Right lobe of liver (tissue), 6 donors: ENCODE measurements around the gene RAP1GAP. TPM values are rescaled to one million over a fixed set of nuclear protein-coding genes. Genes with fewer than 3 reads are reported as not detected.

Experiments
- ATAC-seq, 4 donors: fragments of 200-7000 bp; cut with Tn5 transposase; one replicate each; pipeline ENCODE4 v1.9.1; 2020; ENCODE audit warnings: mild to moderate bottlenecking in 4 of 4, moderate library complexity in 4 of 4
- DNase-seq, 3 donors: peaks; one replicate each; pipeline ENCODE4 v3.0.0-alpha.2; 2020
- H3K27ac ChIP-seq, 3 donors: fragments of 200-600 bp; one replicate each; pipeline ENCODE4 v1.8.0; 2022
- H3K27me3 ChIP-seq, 2 donors: fragments of 200-600 bp; one replicate each; pipeline ENCODE4 v1.8.0; 2022
- H3K36me3 ChIP-seq, 4 donors: fragments of 200-600 bp; sonication (generic) in 1 of 4; one replicate each; pipeline versions ENCODE4 v1.5.1 to v1.8.0; 2017 to 2022; ENCODE audit warnings: control low read depth in 1 of 4
- H3K4me1 ChIP-seq, 4 donors: fragments of 200-600 bp; sonication (generic) in 1 of 4; one replicate each; pipeline versions ENCODE4 v1.5.1 to v1.8.0; 2017 to 2022; ENCODE audit warnings: control low read depth in 1 of 4
- H3K4me3 ChIP-seq, 3 donors: fragments of 200-600 bp; one replicate each; pipeline ENCODE4 v1.8.0; 2022
- H3K9me3 ChIP-seq, 4 donors: fragments of 200-600 bp; sonication (generic) in 1 of 4; one replicate each; pipeline versions ENCODE4 v1.5.1 to v1.8.0; 2017 to 2022; ENCODE audit warnings: control low read depth in 1 of 4
- POLR2A ChIP-seq: fragments of 450-650 bp; IDR thresholded peaks from one replicate; pipeline ENCODE4 v1.6.1; 2017; ENCODE audit warnings: antibody characterized with exemption, mild to moderate bottlenecking
- WGBS: methylation state at CpG from one replicate; pipeline ENCODE4 v1.1.6; 2018; ENCODE audit warnings: low coverage, low lambda C conversion rate; ENCODE audit not compliant: insufficient coverage; ENCODE audit errors: missing lambda C conversion rate; 5-methylcytosine and 5-hydroxymethylcytosine counted together
- intact Hi-C, 2 donors: fragments of 100-400 bp; cut with DNase I; formaldehyde crosslinking; loops; one replicate each; pipeline versions ENCODE4 v1.11.2 to v1.14.1; 2022
- total RNA-seq, 6 experiments: library from RNA; depleted of rRNA in 2 of 6; stranded (reverse); fragments of >200 nt in 2 of 6; fragmentation: NEBNext Ultra II Directional in 3 of 6; extraction: Animal tissue kit (Norgen Biotek cat#: 25700) in 3 of 6; gene quantifications; one replicate each; pipeline versions ENCODE4 v1.1.0 to v1.2.4, GENCODE V29; 2016 to 2023
- TF ChIP-seq, protein P1 (sequence below), 4 donors: fragments of 200-600 bp in 3 of 4; fragments of 450-650 bp in 1 of 4; IDR thresholded peaks; one replicate each; pipeline versions ENCODE4 v1.5.1 to v1.8.0; 2016 to 2022; ENCODE audit warnings: antibody characterized with exemption in 4 of 4, mild to moderate bottlenecking in 2 of 4
- donor health status: DM: no; HTN: yes; CAD: no.
- donor health status: DM: no; HTN: no; CAD: no.
- donor health status: DM: no; HTN: no; CAD: no.
- donor health status: DM: no; HTN: yes; CAD: no.
- donor health status: DM: no; HTN: yes; CAD: no.

Gene RAP1GAP
- total RNA-seq, 6 experiments from 2014 or later: 8.0 to 38.1 (median 22.2) TPM

GRCh38 chr1:21604208-21604957 lies 64.8 kb downstream of the RAP1GAP start:
- Histone ChIP-seq H3K4me1 (no peaks in the 10 kb centered on the region), H3K9me3 (no peaks in the 10 kb centered on the region), H3K27me3 (no peaks in the 10 kb centered on the region), H3K36me3 (no peaks in the 10 kb centered on the region), H3K4me3 (no peak overlapping the region), H3K27ac (no peak overlapping the region)
- 83% methylated on average over 9 of the region's 12 CpGs for WGBS
- TF ChIP-seq, protein P1, sequence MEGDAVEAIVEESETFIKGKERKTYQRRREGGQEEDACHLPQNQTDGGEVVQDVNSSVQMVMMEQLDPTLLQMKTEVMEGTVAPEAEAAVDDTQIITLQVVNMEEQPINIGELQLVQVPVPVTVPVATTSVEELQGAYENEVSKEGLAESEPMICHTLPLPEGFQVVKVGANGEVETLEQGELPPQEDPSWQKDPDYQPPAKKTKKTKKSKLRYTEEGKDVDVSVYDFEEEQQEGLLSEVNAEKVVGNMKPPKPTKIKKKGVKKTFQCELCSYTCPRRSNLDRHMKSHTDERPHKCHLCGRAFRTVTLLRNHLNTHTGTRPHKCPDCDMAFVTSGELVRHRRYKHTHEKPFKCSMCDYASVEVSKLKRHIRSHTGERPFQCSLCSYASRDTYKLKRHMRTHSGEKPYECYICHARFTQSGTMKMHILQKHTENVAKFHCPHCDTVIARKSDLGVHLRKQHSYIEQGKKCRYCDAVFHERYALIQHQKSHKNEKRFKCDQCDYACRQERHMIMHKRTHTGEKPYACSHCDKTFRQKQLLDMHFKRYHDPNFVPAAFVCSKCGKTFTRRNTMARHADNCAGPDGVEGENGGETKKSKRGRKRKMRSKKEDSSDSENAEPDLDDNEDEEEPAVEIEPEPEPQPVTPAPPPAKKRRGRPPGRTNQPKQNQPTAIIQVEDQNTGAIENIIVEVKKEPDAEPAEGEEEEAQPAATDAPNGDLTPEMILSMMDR (IDR thresholded peaks at IDR 0.05): no peak
- no peak for ATAC-seq
- intact Hi-C loops: no loop called here
- no peak for DNase-seq

GRCh38 chr1:21603177-21604138 lies 65.7 kb downstream of the RAP1GAP start:
- intact Hi-C loops: no loop called here
- H3K4me3 ChIP-seq: no peak overlapping the region
- H3K27ac ChIP-seq: no peak overlapping the region
- H3K36me3 ChIP-seq: no peaks in the 10 kb centered on the region
- no peak for DNase-seq
- H3K9me3 ChIP-seq: no peaks in the 10 kb centered on the region
- TF ChIP-seq POLR2A: no peak
- TF ChIP-seq, protein P1 (IDR thresholded peaks at IDR 0.05): no peak
- ATAC-seq: no peak
- 82% methylated on average over 10 of the region's 39 CpGs for WGBS
- no peaks in the 10 kb centered on the region for H3K4me1 ChIP-seq
- H3K27me3 ChIP-seq: no peaks in the 10 kb centered on the region

- no peak for TF ChIP-seq POLR2A
- TF ChIP-seq, protein P1 (IDR thresholded peaks at IDR 0.05): no peak
- no peaks in the 10 kb centered on the region for H3K36me3 ChIP-seq
- H3K9me3 ChIP-seq: no peaks in the 10 kb centered on the region
- no peaks in the 10 kb centered on the region for H3K4me1 ChIP-seq
- no peaks in the 10 kb centered on the region for H3K27me3 ChIP-seq
- no peak for DNase-seq
- no peak overlapping the region for H3K27ac ChIP-seq
- intact Hi-C loops: no loop called here
- WGBS: 86% methylated on average over 10 of the region's 30 CpGs
- ATAC-seq: no peak
- no peak overlapping the region for H3K4me3 ChIP-seq
These were observed 67.7 kb downstream of the RAP1GAP start for GRCh38 chr1:21601278-21602048.

DNA sequence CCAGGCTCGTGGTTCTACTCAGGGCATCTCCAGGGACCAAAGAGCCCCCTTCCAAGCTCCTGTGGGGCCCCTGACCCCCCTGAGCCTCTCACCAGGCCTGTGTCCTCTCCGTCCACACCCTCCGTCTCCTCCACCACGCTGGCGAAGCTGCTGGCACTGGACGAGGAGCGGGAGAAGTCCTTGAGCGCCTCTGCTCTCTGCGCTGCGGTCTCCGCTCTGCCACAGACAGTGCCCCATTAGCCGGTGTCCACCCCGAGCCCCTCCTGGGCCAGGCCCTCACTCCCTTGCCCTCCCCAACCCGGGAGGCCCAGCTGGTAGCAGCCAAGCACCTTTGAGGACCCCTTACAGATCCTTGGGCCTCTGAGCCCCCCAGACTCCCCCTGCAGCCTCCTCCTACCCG lies 69.8 kb downstream of the RAP1GAP start:
- Histone ChIP-seq H3K27me3 (no peaks in the 10 kb centered on the region), H3K4me3 (no peak overlapping the region), H3K9me3 (no peaks in the 10 kb centered on the region), H3K4me1 (no peaks in the 10 kb centered on the region), H3K36me3 (no peaks in the 10 kb centered on the region), H3K27ac (no peak overlapping the region)
- intact Hi-C loops: loop anchor here in 1 of 2 donors (10.0 kb wide), 2 partner anchors 55 to 225 kb away; no protein-coding TSS in a partner anchor
- DNase-seq: no peak
- no peak for TF ChIP-seq POLR2A
- TF ChIP-seq, protein P1 (IDR thresholded peaks at IDR 0.05): no peak
- ATAC-seq: no peak
- 90% methylated on average over 4 of the region's 15 CpGs for WGBS
